NCI-H2196 treated with DMSO at 0.1 percent for 48 hours (cell line): ENCODE results near the gene LTB4R.
"Not testable (repeated sequence)": the region's sequence is repeated elsewhere in the genome, so short reads cannot be mapped to it uniquely, and the experiment has no call there.

Source experiments
- DNase-seq: peaks from one replicate; lab custom pipeline; 2025; ENCODE audit not compliant: unreplicated experiment; lab: John Stamatoyannopoulos, UW

Gene LTB4R

GRCh38 chr14:24317141-24317928, 6.0 kb downstream of the LTB4R start:
- DNase-seq: no peak

GRCh38 chr14:24321212-24321975, 10.1 kb downstream of the LTB4R start:
- DNase-seq: no peak

GRCh38 chr14:24322672-24323071, 11.4 kb downstream of the LTB4R start:
- DNase-seq: no peak

- no peak for DNase-seq
Measured at GRCh38 chr14:24323341-24323740, 12.0 kb downstream of the LTB4R start.

- no peak for DNase-seq
Measured at GRCh38 chr14:24324024-24324423, 12.7 kb downstream of the LTB4R start.

- DNase-seq: no peak
Measured at GRCh38 chr14:24325041-24325530, 13.8 kb downstream of the LTB4R start.

- no peak for DNase-seq
Measured at GRCh38 chr14:24325963-24326362, 14.7 kb downstream of the LTB4R start.

GRCh38 chr14:24327303-24327702, 16.0 kb downstream of the LTB4R start:
- DNase-seq: no peak

GRCh38 chr14:24327914-24328313, 16.6 kb downstream of the LTB4R start:
- not testable (repeated sequence) for DNase-seq

GRCh38 chr14:24329073-24329663, 17.9 kb downstream of the LTB4R start:
- DNase-seq: no peak

GRCh38 chr14:24329736-24330135, 18.4 kb downstream of the LTB4R start:
- DNase-seq: no peak

GRCh38 chr14:24330973-24331674, 19.8 kb downstream of the LTB4R start:
- no peak for DNase-seq

GRCh38 chr14:24331731-24332267, 20.5 kb downstream of the LTB4R start:
- no peak for DNase-seq

GRCh38 chr14:24332268-24332993, 21.1 kb downstream of the LTB4R start:
- no peak for DNase-seq

GRCh38 chr14:24334431-24335291, 23.4 kb downstream of the LTB4R start, which contains the start of gene ADCY4:
Gene ADCY4, minus strand, starts transcription at chr14:24335071. Its CDS starts 419 bp downstream, at chr14:24334652.
- no peak for DNase-seq

GRCh38 chr14:24335461-24336171, 24.3 kb downstream of the LTB4R start:
- no peak for DNase-seq

- DNase-seq: no peak
Measured at GRCh38 chr14:24337144-24337823, 26.0 kb downstream of the LTB4R start.

- DNase-seq: no peak
Measured at GRCh38 chr14:24337824-24338175, 26.5 kb downstream of the LTB4R start.
